IPS-15b (cell line): Measurements from ENCODE around the gene SCRT2.

Experiments
- H3K27me3 ChIP-seq: one replicate; pipeline ENCODE4 v1.6.1; 2013; ENCODE audit warnings: low read length; ENCODE audit not compliant: control insufficient read depth, insufficient read depth
- H3K36me3 ChIP-seq: one replicate; pipeline ENCODE4 v1.6.1; 2013; ENCODE audit warnings: low read length; ENCODE audit not compliant: control insufficient read depth, insufficient read depth
- H3K4me1 ChIP-seq: one replicate; pipeline ENCODE4 v1.6.1; 2013; ENCODE audit warnings: mild to moderate bottlenecking, low read length; ENCODE audit not compliant: control insufficient read depth, insufficient read depth
- H3K4me3 ChIP-seq: one replicate; pipeline ENCODE4 v1.5.1; 2013; ENCODE audit warnings: low read depth, low read length
- H3K9ac ChIP-seq: one replicate; pipeline ENCODE4 v1.6.1; 2013; ENCODE audit warnings: low read depth, mild to moderate bottlenecking, low read length
- H3K9me3 ChIP-seq: one replicate; pipeline ENCODE4 v1.6.1; 2013; ENCODE audit warnings: mild to moderate bottlenecking, low read length; ENCODE audit not compliant: control insufficient read depth, insufficient read depth

Gene SCRT2

GRCh38 chr20:617934-618690 lies 57.5 kb downstream of the SCRT2 start:
- no peaks in the 10 kb centered on the region for H3K9me3 ChIP-seq
- no peak overlapping the region for H3K4me3 ChIP-seq
- peaks cover 3% of the 10 kb centered on the region for H3K27me3 ChIP-seq

GRCh38 chr20:615514-615913 lies 60.1 kb downstream of the SCRT2 start:
- no peak overlapping the region for H3K9ac ChIP-seq
- H3K4me1 ChIP-seq, result peaks cover 4% of the 10 kb centered on the region
- no peak overlapping the region for H3K4me3 ChIP-seq
- H3K27me3 ChIP-seq, result peaks cover 13% of the 10 kb centered on the region
- H3K36me3 ChIP-seq, result no peaks in the 10 kb centered on the region
- H3K9me3 ChIP-seq, result no peaks in the 10 kb centered on the region

More at GRCh38 chr20:617934-618690, 57.5 kb downstream of the SCRT2 start:
- Histone ChIP-seq H3K4me1 (peaks cover 7% of the 10 kb centered on the region), H3K9ac (no peak overlapping the region), H3K36me3 (no peaks in the 10 kb centered on the region)

GRCh38 chr20:611843-612185 lies 63.8 kb downstream of the SCRT2 start:
- Histone ChIP-seq H3K36me3 (peaks cover 3% of the 10 kb centered on the region), H3K9ac (no peak overlapping the region), H3K4me3 (no peak overlapping the region), H3K9me3 (no peaks in the 10 kb centered on the region), H3K27me3 (peaks cover 29% of the 10 kb centered on the region), H3K4me1 (peaks cover 7% of the 10 kb centered on the region)
